NCI-H82 (cell line): ENCODE results near the gene PGGHG.
"Not testable (repeated sequence)": the region's sequence is repeated elsewhere in the genome, so short reads cannot be mapped to it uniquely, and the experiment has no call there.

Experiments used
- DNase-seq: peaks from one replicate; lab custom pipeline; 2025; lab: John Stamatoyannopoulos, UW

Gene PGGHG

GRCh38 chr11:313787-314553, 25.0 kb downstream of the PGGHG start, which contains the start of gene IFITM1:
TSS of gene IFITM1 (plus strand) at chr11:314040. CDS start at chr11:314171, 131 bp downstream.
- DNase-seq: no peak

- not testable (repeated sequence) for DNase-seq
Observed at GRCh38 chr11:314554-314875, 25.6 kb downstream of the PGGHG start.

- no peak for DNase-seq
Observed at GRCh38 chr11:315051-315481, 26.1 kb downstream of the PGGHG start.

GRCh38 chr11:315516-315994, 26.6 kb downstream of the PGGHG start:
- no peak for DNase-seq

GRCh38 chr11:316031-316701, 27.2 kb downstream of the PGGHG start:
- no peak for DNase-seq

- no peak for DNase-seq
Observed at GRCh38 chr11:316891-317301, 28.0 kb downstream of the PGGHG start.

DNA sequence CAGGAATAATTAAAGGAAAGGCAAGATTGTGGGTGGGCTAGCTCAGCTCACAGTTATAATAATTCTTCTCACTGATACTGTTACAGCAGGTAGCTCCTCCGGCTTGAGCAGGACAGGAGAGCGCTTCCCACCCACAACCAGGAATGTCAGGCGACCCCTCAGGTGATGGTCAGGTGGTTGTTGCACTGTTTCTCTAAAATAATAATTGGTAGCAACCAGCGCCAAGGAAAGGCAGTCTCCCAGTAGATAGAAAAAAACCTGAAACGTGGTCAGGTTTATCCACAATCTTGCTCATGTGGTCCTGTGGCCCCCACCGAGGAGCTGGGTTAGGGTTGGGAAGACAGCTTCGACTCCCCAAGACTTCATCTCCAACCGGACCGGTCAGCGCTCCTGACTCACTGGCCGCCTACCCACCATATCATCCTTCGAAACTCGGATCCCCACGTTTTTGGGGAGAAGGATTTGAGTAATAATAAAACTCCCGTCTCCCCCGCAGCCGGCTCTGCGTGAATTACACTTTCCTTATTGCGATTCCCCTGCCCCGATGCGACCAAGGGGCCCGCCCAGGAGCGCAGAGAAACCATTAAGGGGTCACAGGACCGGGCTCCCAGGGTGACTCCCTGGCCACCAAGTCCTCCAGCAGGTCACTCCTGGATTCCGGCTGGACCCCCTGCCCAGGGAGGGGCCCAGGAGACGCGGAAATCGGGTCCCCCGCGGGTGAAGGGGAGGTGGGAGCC, 28.9 kb downstream of the PGGHG start:
- not testable (repeated sequence) for DNase-seq

DNA sequence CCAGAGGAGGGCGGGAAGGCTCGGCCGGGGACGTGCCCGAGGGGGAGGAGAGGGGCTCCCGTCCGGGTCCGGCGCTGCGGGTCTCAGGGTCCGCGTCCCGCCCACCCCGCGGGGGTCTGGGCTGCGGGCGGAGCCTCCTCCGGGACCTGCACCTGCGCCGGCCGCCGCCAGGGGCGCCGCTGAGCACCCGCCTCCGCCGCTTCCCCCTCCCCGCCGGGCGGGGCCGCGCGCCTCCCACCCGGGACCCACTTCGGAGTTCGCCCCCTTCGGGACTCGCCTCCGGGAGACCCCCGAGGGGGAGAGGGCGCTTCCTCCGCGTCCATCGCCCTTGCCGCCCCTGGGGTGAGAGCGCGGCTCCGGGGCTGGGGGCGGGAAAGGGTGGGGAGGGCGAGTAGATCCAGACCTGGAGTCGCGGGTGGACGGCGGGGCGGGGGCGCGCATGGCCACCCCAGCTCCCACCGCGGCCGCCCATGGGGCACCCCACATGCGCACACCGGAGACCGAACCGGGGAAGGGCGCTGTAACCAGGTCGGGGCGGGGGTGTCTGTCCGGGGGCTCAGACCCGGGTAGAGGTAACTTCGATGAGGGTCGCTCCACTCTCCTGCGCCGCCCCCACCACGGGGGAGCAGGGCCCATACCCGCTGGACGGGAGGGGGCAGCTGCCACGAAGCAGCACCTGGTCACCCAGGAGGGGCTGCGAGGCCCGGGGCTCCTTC, 29.6 kb downstream of the PGGHG start:
- DNase-seq: not testable (repeated sequence)

DNA sequence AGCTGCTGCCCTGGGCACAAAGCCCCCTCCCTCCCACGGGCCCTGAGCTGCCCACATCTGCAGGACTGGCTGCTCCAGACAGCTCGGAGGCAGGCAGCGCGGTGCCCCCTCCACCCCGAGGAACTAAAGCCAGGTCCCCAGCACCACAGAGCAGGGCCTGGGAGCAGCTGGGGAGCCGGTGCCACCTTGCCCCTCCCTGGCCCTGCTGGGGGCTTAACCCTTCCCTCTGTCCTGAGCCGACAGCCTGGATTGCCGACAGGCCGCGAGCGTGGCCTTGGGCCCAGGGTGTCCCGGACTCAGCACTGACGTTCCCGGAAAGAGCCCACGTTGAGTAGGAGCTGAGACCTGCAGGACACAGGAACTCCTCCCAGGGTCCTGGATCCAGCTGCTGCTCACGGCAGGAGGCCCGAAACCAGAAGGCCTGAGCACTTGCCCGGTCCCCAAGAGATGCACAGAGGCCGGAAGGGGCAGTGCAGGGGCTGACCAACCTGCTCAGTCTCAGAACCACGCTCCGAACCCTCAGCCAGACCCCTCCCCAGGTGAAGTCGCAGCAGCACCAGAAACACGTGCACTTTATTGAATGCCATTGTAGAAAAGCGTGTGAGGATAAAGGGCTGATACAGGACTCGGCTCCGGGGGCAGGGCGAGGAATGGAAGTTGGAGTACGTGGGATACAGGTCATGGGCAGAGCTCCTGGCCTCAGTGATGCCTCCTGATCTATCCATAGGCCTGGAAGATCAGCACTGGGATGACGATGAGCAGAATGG, 30.4 kb downstream of the PGGHG start:
- DNase-seq: not testable (repeated sequence)

DNA sequence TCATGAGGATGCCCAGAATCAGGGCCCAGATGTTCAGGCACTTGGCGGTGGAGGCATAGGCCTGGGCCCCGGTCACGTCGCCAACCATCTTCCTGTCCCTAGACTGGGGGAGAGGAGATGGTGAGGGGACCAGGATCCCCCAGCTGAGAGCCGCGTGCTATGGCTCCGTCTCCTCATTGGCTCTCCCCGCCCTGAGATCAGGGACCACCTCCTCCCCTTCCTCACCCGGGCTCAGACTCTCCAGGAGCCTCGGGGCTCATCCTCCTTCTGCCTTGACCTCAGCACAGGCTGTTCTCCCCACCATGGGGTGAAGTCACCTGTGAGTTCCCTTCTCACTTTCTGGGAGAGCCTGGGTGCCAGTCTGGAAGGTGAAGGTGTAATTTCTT, 31.0 kb downstream of the PGGHG start:
- DNase-seq: not testable (repeated sequence)

- no peak for DNase-seq
Observed at GRCh38 chr11:324156-324555, 35.2 kb downstream of the PGGHG start.

- not testable (repeated sequence) for DNase-seq
Observed at GRCh38 chr11:324593-325517, 35.9 kb downstream of the PGGHG start.

GRCh38 chr11:325796-326591, 37.1 kb downstream of the PGGHG start:
- DNase-seq: no peak

GRCh38 chr11:326592-326841, 37.6 kb downstream of the PGGHG start:
- DNase-seq: no peak

DNA sequence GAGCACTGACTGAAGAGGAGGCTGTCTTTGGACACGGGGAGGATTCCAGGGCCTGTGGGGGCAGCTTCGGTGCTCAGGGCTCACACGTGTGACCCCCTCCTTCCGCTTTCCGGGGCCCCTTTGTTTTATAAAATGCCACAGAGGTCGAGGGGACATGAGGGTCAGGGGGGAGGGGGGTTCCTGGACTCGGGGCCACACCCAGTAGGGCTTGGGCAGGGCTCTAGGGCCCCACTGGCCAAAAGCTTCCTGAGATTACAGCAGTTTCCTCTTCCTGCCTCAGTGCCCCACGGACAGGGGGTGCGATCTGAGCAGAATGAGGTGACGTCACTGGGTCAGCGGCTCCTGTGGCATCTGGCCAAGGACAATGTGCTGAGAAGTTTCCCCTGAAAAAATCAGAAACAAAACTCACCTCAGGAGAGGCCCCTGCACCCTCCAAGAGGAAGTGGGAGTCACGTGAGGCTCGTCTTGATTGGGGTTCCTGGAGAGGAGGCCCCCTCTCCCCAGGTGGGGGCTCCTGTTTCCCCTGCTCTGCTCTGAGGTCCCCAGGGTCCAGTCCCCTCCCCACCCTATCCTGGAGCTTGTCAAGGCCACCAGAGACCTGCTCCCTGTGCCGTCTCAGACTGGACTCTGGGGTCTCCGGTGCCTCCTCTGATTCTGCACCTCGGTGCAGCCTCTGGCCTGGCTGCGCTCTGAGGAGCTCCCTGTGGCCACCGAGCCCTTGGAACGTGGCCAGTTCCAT, 38.1 kb downstream of the PGGHG start:
- DNase-seq: no peak

DNA sequence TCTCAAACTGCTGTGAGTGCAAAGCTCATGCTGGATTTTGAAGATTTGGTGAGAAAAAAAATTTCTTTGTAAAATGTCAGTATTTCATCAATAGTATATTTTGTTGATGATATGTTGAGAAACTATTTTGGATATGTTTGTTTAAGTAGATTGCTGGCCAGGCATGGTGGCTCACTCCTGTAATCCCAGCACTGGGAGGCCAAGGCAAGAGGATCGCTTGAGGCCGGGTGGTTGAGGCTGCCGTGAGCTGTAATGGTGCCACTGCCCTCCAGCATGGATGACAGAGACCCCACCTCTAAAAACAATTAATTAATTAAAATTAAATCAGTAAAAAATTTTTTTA, 38.6 kb downstream of the PGGHG start:
- DNase-seq: no peak

DNA sequence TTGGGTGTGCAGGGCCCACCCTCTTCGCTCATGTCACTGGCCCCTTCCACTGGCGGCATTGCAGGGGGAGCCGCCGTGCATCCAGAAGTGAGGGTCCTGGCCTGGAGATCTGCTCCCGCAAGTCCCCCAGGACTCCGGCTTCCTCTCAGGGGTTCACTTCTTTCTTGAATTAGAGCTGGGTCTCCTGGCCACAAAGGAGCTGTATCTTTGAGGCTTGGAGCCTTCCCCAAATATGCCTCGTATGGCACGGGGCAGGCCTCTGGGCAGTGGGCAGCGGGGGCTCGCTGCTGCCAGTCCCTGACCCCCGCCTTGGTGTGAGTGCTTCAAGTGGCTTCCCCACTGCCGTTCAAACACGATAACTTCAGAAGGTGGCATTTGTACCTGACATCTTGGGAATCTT, 39.1 kb downstream of the PGGHG start:
- no peak for DNase-seq

DNA sequence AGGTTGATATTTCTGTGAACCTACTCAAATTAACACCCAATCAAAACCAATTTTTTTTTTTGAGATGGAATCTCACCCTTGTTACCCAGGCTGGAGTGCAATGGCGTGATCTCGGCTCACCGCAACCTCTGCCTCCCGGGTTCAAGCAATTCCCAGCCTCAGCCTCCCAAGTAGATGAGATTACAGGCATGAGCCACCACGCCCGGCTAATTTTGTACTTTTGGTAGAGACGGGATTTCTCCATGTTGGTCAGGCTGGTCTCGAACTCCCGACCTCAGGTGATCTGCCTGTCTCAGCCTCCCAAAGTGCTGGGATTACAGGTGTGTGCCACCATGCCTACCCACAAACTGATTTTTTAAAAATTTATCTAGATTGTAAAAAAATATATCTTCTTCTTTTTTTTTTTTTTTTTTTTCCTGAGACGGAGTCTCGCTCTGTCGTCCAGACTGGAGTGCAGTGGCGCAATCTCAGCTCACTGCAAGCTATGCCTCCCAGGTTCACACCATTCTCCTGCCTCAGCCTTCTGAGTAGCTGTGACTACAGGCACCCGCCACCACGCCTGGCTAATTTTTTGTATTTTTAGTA, 39.7 kb downstream of the PGGHG start:
- DNase-seq: not testable (repeated sequence)

- DNase-seq: no peak
Observed at GRCh38 chr11:329886-330253, 40.9 kb downstream of the PGGHG start.
